Measurements from ENCODE around the gene HEG1.

HEG1 gene

DNA sequence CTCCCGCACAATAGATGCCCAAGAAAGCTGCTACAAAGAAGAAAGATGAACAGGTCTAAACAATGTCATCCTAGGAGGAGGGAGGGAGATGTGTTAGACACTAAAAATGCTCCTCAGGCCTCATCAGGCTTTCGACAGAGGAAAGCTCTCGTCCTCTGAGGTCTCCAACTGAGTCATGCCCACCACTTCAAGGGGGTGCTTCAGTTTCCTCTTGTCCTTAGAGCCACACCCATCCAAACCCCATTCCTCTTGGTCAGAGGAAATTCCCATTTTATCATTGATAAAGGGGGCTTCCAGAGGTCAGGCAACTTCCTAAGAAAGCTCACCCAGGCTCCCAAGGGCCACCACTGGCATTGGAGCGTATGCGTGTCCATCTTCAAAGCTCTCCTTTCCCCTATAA, 50.1 kb downstream of the HEG1 start:
- ChIA-PET CTCF (no interaction called here), POLR2A (no interaction called here)

DNA sequence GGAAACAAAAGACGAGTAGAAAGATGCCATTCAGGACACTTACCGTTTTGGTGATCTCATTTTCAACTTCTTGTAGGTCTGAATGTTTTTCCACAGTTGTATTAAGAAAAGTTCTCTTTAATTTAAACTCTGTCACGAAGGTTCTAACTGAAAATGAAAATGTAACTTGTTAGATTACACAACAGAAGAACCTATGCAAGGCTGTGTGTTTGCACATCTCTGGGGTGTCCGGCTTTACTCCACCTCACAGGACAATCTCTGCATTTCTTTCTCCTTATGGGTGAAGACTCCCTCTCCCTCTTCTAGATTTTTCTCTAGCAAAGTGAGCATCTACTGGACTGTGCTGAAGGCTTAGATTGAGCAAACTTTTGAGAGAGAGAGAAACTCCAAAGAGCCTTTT, 50.6 kb downstream of the HEG1 start:
- no peak for TF ChIP-seq CTCF (IDR thresholded peaks at IDR 0.05; ENCODE audit: control extremely low read depth, extremely low read depth, low read depth, missing control alignments)
- ChIA-PET POLR2A (no interaction called here), CTCF (no interaction called here)
- no peak for DNase-seq (ENCODE audit: extremely low spot score)

More for the DNA sequence above, 50.1 kb downstream of the HEG1 start:
- DNase-seq (ENCODE audit: extremely low spot score) = no peak
- no peak for TF ChIP-seq CTCF (IDR thresholded peaks at IDR 0.05; ENCODE audit: control extremely low read depth, extremely low read depth, low read depth, missing control alignments)

GRCh38 chr3:125003859-125004595, 51.8 kb downstream of the HEG1 start:
- DNase-seq (ENCODE audit: extremely low spot score) = no peak
- TF ChIP-seq CTCF (IDR thresholded peaks at IDR 0.05; ENCODE audit: control extremely low read depth, extremely low read depth, low read depth, missing control alignments) = no peak
- ChIA-PET CTCF (interaction anchor here (0.9 to 1.8 kb wide), 6 partner anchors 8 to 434 kb away, joined by 3 to 11 read pairs (median 4); no protein-coding TSS in a partner anchor), POLR2A (no interaction called here)

GRCh38 chr3:125003369-125003853, 52.4 kb downstream of the HEG1 start:
- no peak for TF ChIP-seq CTCF (IDR thresholded peaks at IDR 0.05; ENCODE audit: control extremely low read depth, extremely low read depth, low read depth, missing control alignments)
- POLR2A ChIA-PET = interaction anchor here (0.6 kb wide), 1 partner anchor 487 kb away, joined by 3 read pairs; no protein-coding TSS in a partner anchor
- DNase-seq (ENCODE audit: extremely low spot score) = no peak
- CTCF ChIA-PET = interaction anchor here (0.9 to 1.8 kb wide), 6 partner anchors 8 to 435 kb away, joined by 3 to 11 read pairs (median 4); no protein-coding TSS in a partner anchor

DNA sequence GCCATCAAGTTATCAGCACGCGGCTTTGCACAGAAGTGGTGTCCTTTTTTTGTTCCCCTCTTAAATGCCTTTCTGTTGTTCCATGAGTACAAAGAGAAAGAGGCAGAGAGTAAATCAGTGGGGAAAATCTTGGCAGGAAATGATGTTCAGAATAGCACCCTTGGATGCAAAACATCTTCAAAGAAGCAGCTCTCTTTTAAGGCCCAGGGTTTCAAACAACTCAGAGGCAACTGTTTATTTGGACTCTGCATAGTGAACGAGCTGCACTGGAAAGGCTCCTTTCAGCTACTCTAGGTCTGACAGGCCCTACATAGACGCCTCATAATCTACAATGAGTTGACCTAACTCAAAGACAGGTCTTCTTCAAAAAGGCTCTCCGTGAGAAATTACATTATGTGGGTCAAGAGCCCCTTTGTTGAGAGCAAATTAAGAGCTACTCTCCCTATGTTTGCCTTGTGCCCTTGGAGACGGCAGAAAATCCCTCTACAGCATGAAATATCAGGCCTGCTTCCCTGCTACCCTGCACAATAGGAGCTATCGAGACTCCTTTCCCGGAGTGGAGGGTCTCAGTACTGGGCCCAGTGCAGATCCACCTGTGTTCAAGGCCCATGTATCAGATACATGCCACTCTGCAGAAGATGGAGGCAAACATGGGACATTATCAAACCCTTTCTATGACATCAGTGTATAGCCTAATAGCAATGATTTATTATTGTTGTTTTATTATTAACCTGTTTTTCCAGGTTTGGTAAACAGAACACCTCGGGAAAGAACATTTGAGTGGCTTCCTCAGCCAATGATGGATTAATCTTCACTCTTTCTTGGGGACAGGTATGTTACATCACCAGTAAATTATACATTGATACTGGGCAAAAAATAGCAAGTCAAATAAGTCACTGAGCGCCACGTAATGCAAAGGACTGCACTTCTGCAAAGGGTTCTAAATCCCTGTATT, 53.1 kb downstream of the HEG1 start:
- POLR2A ChIA-PET = interaction anchor here (0.6 kb wide), 1 partner anchor 488 kb away, joined by 3 read pairs; no protein-coding TSS in a partner anchor
- no peak for DNase-seq (ENCODE audit: extremely low spot score)
- CTCF ChIA-PET = interaction anchor here (0.9 to 1.8 kb wide), 3 partner anchors 7 to 436 kb away, joined by 3 to 11 read pairs (median 3); no protein-coding TSS in a partner anchor
- no peak for TF ChIP-seq CTCF (IDR thresholded peaks at IDR 0.05; ENCODE audit: control extremely low read depth, extremely low read depth, low read depth, missing control alignments)

Measured in GM10248 (cell line).